ENCODE results near the gene ADAM8.
"Not testable (repeated sequence)": the region's sequence is repeated elsewhere in the genome, so short reads cannot be mapped to it uniquely, and the experiment has no call there.

Gene ADAM8

GRCh38 chr10:133276435-133277201 is at the start of gene ADAM8:
ADAM8 (minus strand) TSS chr10:133276868; CDS start chr10:133276817, 51 bp downstream.
- DNase-seq (ENCODE audit: low read depth in 3 of 3) = peak in 1 of 3 experiments; percentile 80

- no peak for DNase-seq (ENCODE audit: low read depth in 3 of 3)
Observed at GRCh38 chr10:133326223-133326551, 49.5 kb upstream of the ADAM8 start.

- DNase-seq (ENCODE audit: low read depth in 3 of 3) = no peak
Observed at GRCh38 chr10:133325440-133326222, 49.0 kb upstream of the ADAM8 start.

- DNase-seq (ENCODE audit: low read depth in 3 of 3) = no peak
Observed at GRCh38 chr10:133324857-133325260, 48.2 kb upstream of the ADAM8 start.

- DNase-seq (ENCODE audit: low read depth in 3 of 3) = peak; percentile 21 to 75 (median 23)
Observed at GRCh38 chr10:133324198-133324792, 47.6 kb upstream of the ADAM8 start.

GRCh38 chr10:133322064-133322709 is 45.5 kb upstream of the ADAM8 start:
- not testable (repeated sequence) for DNase-seq (ENCODE audit: low read depth in 3 of 3)

GRCh38 chr10:133320852-133321422 is 44.3 kb upstream of the ADAM8 start:
- not testable (repeated sequence) for DNase-seq (ENCODE audit: low read depth in 3 of 3)

GRCh38 chr10:133318494-133319127 is 41.9 kb upstream of the ADAM8 start:
- DNase-seq (ENCODE audit: low read depth in 3 of 3) = peak; percentile 31 to 67 (median 40)

- no peak for DNase-seq (ENCODE audit: low read depth in 3 of 3)
Observed at GRCh38 chr10:133316732-133317131, 40.1 kb upstream of the ADAM8 start.

- DNase-seq (ENCODE audit: low read depth in 3 of 3) = no peak
Observed at GRCh38 chr10:133316266-133316665, 39.6 kb upstream of the ADAM8 start.

- DNase-seq (ENCODE audit: low read depth in 3 of 3) = no peak
Observed at GRCh38 chr10:133315847-133316246, 39.2 kb upstream of the ADAM8 start.

GRCh38 chr10:133314911-133315310 is 38.2 kb upstream of the ADAM8 start:
- no peak for DNase-seq (ENCODE audit: low read depth in 3 of 3)

- no peak for DNase-seq (ENCODE audit: low read depth in 3 of 3)
Observed at GRCh38 chr10:133313192-133313591, 36.5 kb upstream of the ADAM8 start.

GRCh38 chr10:133312769-133313145 is 36.1 kb upstream of the ADAM8 start:
- DNase-seq (ENCODE audit: low read depth in 3 of 3) = no peak

- no peak for DNase-seq (ENCODE audit: low read depth in 3 of 3)
Observed at GRCh38 chr10:133312016-133312768, 35.5 kb upstream of the ADAM8 start.

- no peak for DNase-seq (ENCODE audit: low read depth in 3 of 3)
Observed at GRCh38 chr10:133311570-133311969, 34.9 kb upstream of the ADAM8 start.

GRCh38 chr10:133310789-133311188 is 34.1 kb upstream of the ADAM8 start:
- no peak for DNase-seq (ENCODE audit: low read depth in 3 of 3)

GRCh38 chr10:133310399-133310755 is 33.7 kb upstream of the ADAM8 start:
- DNase-seq (ENCODE audit: low read depth in 3 of 3) = no peak

- no peak for DNase-seq (ENCODE audit: low read depth in 3 of 3)
Observed at GRCh38 chr10:133309720-133310398, 33.2 kb upstream of the ADAM8 start.

GRCh38 chr10:133309100-133309719 is 32.5 kb upstream of the ADAM8 start:
- DNase-seq (ENCODE audit: low read depth in 3 of 3) = peak; percentile 87 to 89 (median 87)
